ENCODE measurements around the gene RFC5.

The RFC5 gene

DNA sequence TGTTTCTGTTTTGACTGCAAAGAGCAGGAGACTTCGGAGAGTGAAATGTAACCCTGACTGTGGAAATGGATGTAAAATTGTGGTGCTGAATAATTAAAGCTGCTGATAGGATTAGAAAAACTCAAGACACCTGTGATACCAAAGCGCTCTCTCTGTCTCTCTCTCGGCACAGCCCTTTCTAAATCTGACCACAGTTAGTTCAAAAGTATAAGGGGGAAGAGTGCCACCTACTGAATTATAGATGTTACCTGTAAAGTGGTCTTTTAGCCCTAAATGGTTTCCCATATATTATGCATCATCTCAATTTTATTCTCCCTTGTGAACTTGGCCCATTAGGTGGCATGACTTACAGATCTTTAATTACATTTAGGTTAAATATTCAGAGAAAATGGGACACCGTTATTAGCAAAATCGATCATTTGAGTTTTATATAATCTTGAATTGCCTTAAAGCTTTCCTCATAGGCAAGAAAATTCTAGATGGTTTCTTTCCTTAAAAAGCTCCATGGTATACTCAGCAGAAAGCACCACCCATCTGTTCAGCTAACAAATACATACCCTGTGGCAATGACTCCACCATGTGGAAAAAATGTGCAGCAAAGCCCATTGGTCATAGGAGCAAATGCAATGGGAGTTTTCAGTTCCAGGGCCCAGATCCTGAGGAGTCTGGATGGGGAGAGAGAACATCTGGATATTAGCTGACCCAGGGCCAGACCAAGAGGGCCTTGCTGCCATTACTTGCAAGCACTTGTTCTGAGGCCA lies 18.1 kb downstream of the RFC5 start:
- H4K12ac ChIP-seq (ENCODE audit: low read depth, low read length) = no peak overlapping the region
- H3K4me2 ChIP-seq (ENCODE audit: low read length) = peak overlapping the region; percentile 13
- H3K79me2 ChIP-seq (ENCODE audit: control insufficient read depth, insufficient read depth, low read length, poor library complexity) = no peaks in the 10 kb centered on the region
- H3K4ac ChIP-seq (ENCODE audit: low read depth, low read length) = no peak overlapping the region
- H3K9ac ChIP-seq (ENCODE audit: low read length) = no peak overlapping the region
- H4K91ac ChIP-seq (ENCODE audit: low read depth, low read length) = no peak overlapping the region
- no peaks in the 10 kb centered on the region for H3K27me3 ChIP-seq (ENCODE audit: insufficient read depth, low read length)
- H3K27ac ChIP-seq (ENCODE audit: low read depth, low read length) = peak overlapping the region; percentile 66
- H3K14ac ChIP-seq (ENCODE audit: low read length) = no peak overlapping the region
- H3K4me1 ChIP-seq (ENCODE audit: control insufficient read depth in 1 of 2, insufficient read depth in 2 of 2, low read length in 2 of 2) = peaks cover 6 to 10% of the 10 kb centered on the region in 2 experiments
- H2BK5ac ChIP-seq (ENCODE audit: low read depth, low read length, poor library complexity) = no peak overlapping the region
- H2BK120ac ChIP-seq (ENCODE audit: insufficient read depth, low read length, poor library complexity) = no peak overlapping the region
- peaks cover 4% of the 10 kb centered on the region for H3K79me1 ChIP-seq (ENCODE audit: low read length)
- no peak overlapping the region for H2AK5ac ChIP-seq (ENCODE audit: low read length)
- H3K4me3 ChIP-seq (ENCODE audit: low read depth, low read length) = no peak overlapping the region
- H3K9me3 ChIP-seq (ENCODE audit: insufficient read depth, low read depth, low read length) = no peaks in the 10 kb centered on the region
- no peak overlapping the region for H4K8ac ChIP-seq (ENCODE audit: low read depth, low read length)
- H3K18ac ChIP-seq (ENCODE audit: low read length) = no peak overlapping the region
- H2BK12ac ChIP-seq (ENCODE audit: low read length) = no peak overlapping the region
- WGBS (ENCODE audit: extremely low coverage, insufficient coverage, insufficient read length) = no CpG with 5 or more reads among the region's 5 CpGs
- H3K23ac ChIP-seq (ENCODE audit: low read length) = no peak overlapping the region
- no peak overlapping the region for H2AFZ ChIP-seq (ENCODE audit: insufficient read depth, low read length, poor library complexity)
- peaks cover 34 to 51% of the 10 kb centered on the region in 2 experiments for H3K36me3 ChIP-seq (ENCODE audit: control insufficient read depth in 1 of 2, insufficient read depth in 2 of 2, low read length in 2 of 2)
- peak; percentile 63 to 89 for DNase-seq

DNA sequence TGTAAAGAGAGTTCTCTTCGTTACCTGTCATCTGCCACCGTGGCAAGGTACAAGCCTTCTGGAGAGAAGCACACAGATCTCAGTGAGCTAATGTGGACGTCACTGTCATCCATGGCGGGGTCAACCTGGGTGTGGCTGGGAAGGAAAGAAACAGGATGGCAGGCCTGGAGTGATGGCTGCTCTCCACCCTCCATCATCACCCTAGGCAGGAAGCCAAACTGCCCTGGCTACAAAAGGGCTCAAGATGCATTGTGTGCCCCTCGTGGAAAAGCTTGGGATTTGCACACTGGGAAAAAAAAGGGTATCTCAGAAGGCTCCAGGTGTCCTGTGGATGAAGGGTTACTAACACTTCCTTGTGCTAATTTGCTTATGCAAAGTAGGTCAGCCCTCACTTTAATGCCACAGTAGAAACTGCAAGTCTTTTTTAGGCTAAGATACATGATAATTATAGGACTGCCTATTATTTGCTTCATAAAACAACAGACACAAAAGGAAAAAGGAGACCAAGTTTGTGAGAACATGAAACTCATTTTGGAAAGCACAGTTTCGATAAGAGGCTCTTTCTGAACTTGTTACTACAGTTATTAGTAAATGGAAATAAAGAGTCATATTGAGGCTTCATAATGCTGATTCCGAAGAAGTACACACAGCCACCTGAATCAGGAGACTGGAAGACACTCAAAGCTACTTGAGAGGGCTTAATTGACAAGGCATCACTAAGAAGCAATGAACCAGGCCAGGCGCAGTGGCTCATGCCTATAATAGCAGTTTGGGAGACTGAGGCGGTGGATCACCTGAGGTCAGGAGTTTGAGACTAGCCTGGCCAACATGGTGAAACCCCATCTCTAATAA lies 18.9 kb downstream of the RFC5 start:
- H3K4me2 ChIP-seq (ENCODE audit: low read length) = no peak overlapping the region
- no peak overlapping the region for H3K14ac ChIP-seq (ENCODE audit: low read length)
- H3K4ac ChIP-seq (ENCODE audit: low read depth, low read length) = no peak overlapping the region
- no peaks in the 10 kb centered on the region for H3K9me3 ChIP-seq (ENCODE audit: insufficient read depth, low read depth, low read length)
- DNase-seq = no peak
- no peak overlapping the region for H4K12ac ChIP-seq (ENCODE audit: low read depth, low read length)
- H3K4me3 ChIP-seq (ENCODE audit: low read depth, low read length) = no peak overlapping the region
- no peak overlapping the region for H4K8ac ChIP-seq (ENCODE audit: low read depth, low read length)
- H3K23ac ChIP-seq (ENCODE audit: low read length) = no peak overlapping the region
- no peak overlapping the region for H4K91ac ChIP-seq (ENCODE audit: low read depth, low read length)
- no peak overlapping the region for H2BK120ac ChIP-seq (ENCODE audit: insufficient read depth, low read length, poor library complexity)
- peaks cover 4% of the 10 kb centered on the region for H3K79me1 ChIP-seq (ENCODE audit: low read length)
- H3K79me2 ChIP-seq (ENCODE audit: control insufficient read depth, insufficient read depth, low read length, poor library complexity) = no peaks in the 10 kb centered on the region
- peaks cover 40 to 51% of the 10 kb centered on the region in 2 experiments for H3K36me3 ChIP-seq (ENCODE audit: control insufficient read depth in 1 of 2, insufficient read depth in 2 of 2, low read length in 2 of 2)
- no peak overlapping the region for H3K9ac ChIP-seq (ENCODE audit: low read length)
- no peaks in the 10 kb centered on the region for H3K27me3 ChIP-seq (ENCODE audit: insufficient read depth, low read length)
- H2BK5ac ChIP-seq (ENCODE audit: low read depth, low read length, poor library complexity) = no peak overlapping the region
- H2AK5ac ChIP-seq (ENCODE audit: low read length) = no peak overlapping the region
- H2BK12ac ChIP-seq (ENCODE audit: low read length) = no peak overlapping the region
- H3K27ac ChIP-seq (ENCODE audit: low read depth, low read length) = no peak overlapping the region
- no peak overlapping the region for H3K18ac ChIP-seq (ENCODE audit: low read length)
- H3K4me1 ChIP-seq (ENCODE audit: control insufficient read depth in 1 of 2, insufficient read depth in 2 of 2, low read length in 2 of 2) = peaks cover 6 to 10% of the 10 kb centered on the region in 2 experiments
- WGBS (ENCODE audit: extremely low coverage, insufficient coverage, insufficient read length) = no CpG with 5 or more reads among the region's 9 CpGs
- H2AFZ ChIP-seq (ENCODE audit: insufficient read depth, low read length, poor library complexity) = no peak overlapping the region

DNA sequence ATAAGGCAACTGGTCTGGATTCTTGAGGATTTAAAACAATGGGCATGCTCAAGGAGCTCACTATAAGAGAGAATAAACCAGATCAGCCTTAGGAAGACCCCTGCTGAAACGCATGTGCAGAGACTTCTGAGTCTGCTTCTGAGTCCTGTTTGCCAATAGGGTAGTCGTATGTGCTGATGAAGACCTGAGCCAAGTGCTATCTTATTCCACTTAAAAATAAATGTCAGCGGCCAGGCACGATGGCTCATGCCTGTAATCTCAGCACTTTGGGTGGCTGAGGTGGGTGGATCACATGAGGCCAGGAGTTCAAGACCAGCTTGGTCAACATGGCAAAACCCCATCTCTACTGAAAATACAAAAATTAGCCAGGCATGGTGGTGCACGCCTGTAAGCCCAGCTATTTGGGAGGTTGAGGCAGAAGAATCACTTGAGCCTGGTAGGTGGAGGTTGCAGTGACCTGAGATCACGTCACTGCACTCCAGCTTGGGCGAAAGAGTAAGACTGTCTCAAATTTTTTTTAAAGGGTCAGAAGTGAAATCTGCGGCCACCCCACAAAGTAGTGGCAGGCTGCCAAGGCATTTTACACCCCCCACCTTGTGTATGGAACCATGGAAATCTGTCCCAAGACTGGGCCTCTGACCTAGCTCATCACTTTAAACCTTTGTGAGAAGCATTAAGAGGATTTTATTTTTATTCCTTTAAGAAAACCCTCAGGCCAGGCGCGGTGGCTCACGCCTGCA lies 20.3 kb downstream of the RFC5 start:
- Histone ChIP-seq H3K18ac (ENCODE audit: low read length) (no peak overlapping the region), H3K79me2 (ENCODE audit: control insufficient read depth, insufficient read depth, low read length, poor library complexity) (no peaks in the 10 kb centered on the region), H4K91ac (ENCODE audit: low read depth, low read length) (no peak overlapping the region), H2AFZ (ENCODE audit: insufficient read depth, low read length, poor library complexity) (no peak overlapping the region), H2AK5ac (ENCODE audit: low read length) (no peak overlapping the region), H3K23ac (ENCODE audit: low read length) (no peak overlapping the region), H3K9ac (ENCODE audit: low read length) (no peak overlapping the region), H3K4ac (ENCODE audit: low read depth, low read length) (no peak overlapping the region), H3K14ac (ENCODE audit: low read length) (no peak overlapping the region), H4K12ac (ENCODE audit: low read depth, low read length) (no peak overlapping the region), H2BK5ac (ENCODE audit: low read depth, low read length, poor library complexity) (no peak overlapping the region), H3K36me3 (ENCODE audit: control insufficient read depth in 1 of 2, insufficient read depth in 2 of 2, low read length in 2 of 2) (peaks cover 42 to 54% of the 10 kb centered on the region in 2 experiments), H2BK12ac (ENCODE audit: low read length) (no peak overlapping the region), H3K27me3 (ENCODE audit: insufficient read depth, low read length) (no peaks in the 10 kb centered on the region), H3K27ac (ENCODE audit: low read depth, low read length) (no peak overlapping the region), H4K8ac (ENCODE audit: low read depth, low read length) (no peak overlapping the region), H3K4me3 (ENCODE audit: low read depth, low read length) (no peak overlapping the region), H3K9me3 (ENCODE audit: insufficient read depth, low read depth, low read length) (no peaks in the 10 kb centered on the region), H3K4me1 (ENCODE audit: control insufficient read depth in 1 of 2, insufficient read depth in 2 of 2, low read length in 2 of 2) (peaks cover 6 to 10% of the 10 kb centered on the region in 2 experiments), H2BK120ac (ENCODE audit: insufficient read depth, low read length, poor library complexity) (no peak overlapping the region), H3K79me1 (ENCODE audit: low read length) (peaks cover 4% of the 10 kb centered on the region), H3K4me2 (ENCODE audit: low read length) (no peak overlapping the region)
- DNase-seq = no peak
- WGBS (ENCODE audit: extremely low coverage, insufficient coverage, insufficient read length) = no CpG with 5 or more reads among the region's 11 CpGs

DNA sequence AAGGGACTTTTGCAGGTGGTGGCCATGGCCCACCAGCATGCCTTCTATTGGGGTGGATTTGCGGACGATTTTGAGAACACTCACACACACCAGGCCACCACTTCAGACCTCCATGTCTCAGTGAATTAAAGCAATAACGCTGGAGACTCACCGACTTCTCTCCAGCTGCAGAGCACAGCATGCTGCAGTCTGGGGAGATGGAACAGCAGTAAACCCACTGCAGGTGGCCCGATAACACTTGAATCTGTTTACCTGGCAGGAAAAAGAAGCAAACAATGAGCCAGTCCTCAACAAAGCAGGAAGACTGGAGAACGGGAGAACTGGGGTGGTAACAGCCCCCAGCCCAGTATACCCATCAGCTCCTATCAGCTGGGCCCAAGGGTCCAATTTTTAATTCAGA lies 21.6 kb downstream of the RFC5 start:
- H3K36me3 ChIP-seq (ENCODE audit: control insufficient read depth in 1 of 2, insufficient read depth in 2 of 2, low read length in 2 of 2) = peaks cover 45 to 58% of the 10 kb centered on the region in 2 experiments
- no peak overlapping the region for H2BK12ac ChIP-seq (ENCODE audit: low read length)
- no peak overlapping the region for H3K18ac ChIP-seq (ENCODE audit: low read length)
- H3K4me2 ChIP-seq (ENCODE audit: low read length) = no peak overlapping the region
- no peak overlapping the region for H2AK5ac ChIP-seq (ENCODE audit: low read length)
- no peak overlapping the region for H3K4ac ChIP-seq (ENCODE audit: low read depth, low read length)
- H3K4me3 ChIP-seq (ENCODE audit: low read depth, low read length) = no peak overlapping the region
- H3K27me3 ChIP-seq (ENCODE audit: insufficient read depth, low read length) = no peaks in the 10 kb centered on the region
- H3K9ac ChIP-seq (ENCODE audit: low read length) = no peak overlapping the region
- H4K8ac ChIP-seq (ENCODE audit: low read depth, low read length) = no peak overlapping the region
- no CpG with 5 or more reads among the region's 6 CpGs for WGBS (ENCODE audit: extremely low coverage, insufficient coverage, insufficient read length)
- no peak overlapping the region for H4K12ac ChIP-seq (ENCODE audit: low read depth, low read length)
- DNase-seq = no peak
- H2BK5ac ChIP-seq (ENCODE audit: low read depth, low read length, poor library complexity) = no peak overlapping the region
- H3K79me2 ChIP-seq (ENCODE audit: control insufficient read depth, insufficient read depth, low read length, poor library complexity) = no peaks in the 10 kb centered on the region
- no peak overlapping the region for H3K27ac ChIP-seq (ENCODE audit: low read depth, low read length)
- H3K23ac ChIP-seq (ENCODE audit: low read length) = no peak overlapping the region
- H4K91ac ChIP-seq (ENCODE audit: low read depth, low read length) = no peak overlapping the region
- H3K9me3 ChIP-seq (ENCODE audit: insufficient read depth, low read depth, low read length) = peaks cover 2% of the 10 kb centered on the region
- H3K14ac ChIP-seq (ENCODE audit: low read length) = no peak overlapping the region
- no peak overlapping the region for H2BK120ac ChIP-seq (ENCODE audit: insufficient read depth, low read length, poor library complexity)
- H3K79me1 ChIP-seq (ENCODE audit: low read length) = peaks cover 3% of the 10 kb centered on the region
- H3K4me1 ChIP-seq (ENCODE audit: control insufficient read depth in 1 of 2, insufficient read depth in 2 of 2, low read length in 2 of 2) = peaks cover 6 to 10% of the 10 kb centered on the region in 2 experiments
- H2AFZ ChIP-seq (ENCODE audit: insufficient read depth, low read length, poor library complexity) = no peak overlapping the region

Measured in trophoblast cell (in vitro differentiated cells and primary cell).